Muscle layer of duodenum (tissue), 2 donors: ENCODE measurements around the gene ADAP1.

Experiments used
- H3K27ac ChIP-seq: one replicate; pipeline ENCODE4 v1.7.0; 2013; ENCODE audit warnings: mild to moderate bottlenecking, low read length
- H3K27me3 ChIP-seq: one replicate; pipeline ENCODE4 v1.7.0; 2013; ENCODE audit warnings: low read depth, mild to moderate bottlenecking, control low read depth, low read length
- H3K36me3 ChIP-seq, 2 donors: one replicate each; pipeline ENCODE4 v1.7.0; 2013; ENCODE audit warnings: low read length in 2 of 2, control low read depth in 1 of 2, mild to moderate bottlenecking in 1 of 2; ENCODE audit not compliant: insufficient read depth in 2 of 2, control insufficient read depth in 1 of 2
- H3K4me1 ChIP-seq, 2 donors: one replicate each; pipeline ENCODE4 v1.7.0; 2013; ENCODE audit warnings: low read length in 2 of 2, mild to moderate bottlenecking in 2 of 2, control low read depth in 1 of 2, moderate library complexity in 1 of 2; ENCODE audit not compliant: insufficient read depth in 2 of 2, control insufficient read depth in 1 of 2
- H3K4me3 ChIP-seq, 2 donors: one replicate each; pipeline ENCODE4 v1.7.0; 2013; ENCODE audit warnings: low read length in 2 of 2, low read depth in 1 of 2, mild to moderate bottlenecking in 1 of 2
- H3K9me3 ChIP-seq, 2 donors: one replicate each; pipeline ENCODE4 v1.7.0; 2013; ENCODE audit warnings: low read length in 2 of 2, control low read depth in 1 of 2, mild to moderate bottlenecking in 1 of 2; ENCODE audit not compliant: control insufficient read depth in 1 of 2
- donor health status: healthy.

The ADAP1 gene

DNA sequence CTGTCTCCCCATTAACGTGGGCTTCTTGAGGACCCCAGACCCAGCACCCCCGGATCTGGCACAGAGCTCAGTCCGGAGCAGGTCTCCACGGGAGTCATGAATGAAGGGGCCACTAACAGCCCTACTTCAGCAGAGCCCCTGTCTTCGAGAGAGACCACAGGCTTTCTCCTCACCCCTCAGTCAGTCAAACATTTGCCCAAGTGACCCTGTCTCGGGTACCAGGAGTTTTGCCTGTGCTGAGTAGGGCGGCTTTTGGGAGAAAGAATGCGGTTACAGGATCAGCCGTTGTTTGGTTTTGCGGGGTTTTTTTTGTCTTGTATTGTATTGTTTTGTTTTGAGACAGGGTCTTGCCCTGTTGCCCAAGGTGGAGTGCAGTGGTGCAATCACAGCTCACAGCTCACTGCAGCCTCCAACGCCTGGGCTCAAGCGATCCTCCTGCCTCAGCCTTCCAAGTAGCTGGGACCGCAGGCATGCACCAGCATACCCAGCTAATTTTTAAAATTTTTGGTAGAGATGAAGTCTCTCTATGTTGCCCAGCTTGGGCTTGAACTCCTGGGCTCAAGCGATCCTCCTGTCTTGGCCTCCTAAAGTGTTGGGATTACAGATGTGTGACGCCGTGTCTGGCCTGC lies 16.5 kb downstream of the ADAP1 start:
- H3K27ac ChIP-seq, result no peak overlapping the region
- peaks cover 0 to 4% of the 10 kb centered on the region in 2 donors for H3K9me3 ChIP-seq
- H3K36me3 ChIP-seq, result no peaks in the 10 kb centered on the region
- H3K4me3 ChIP-seq, result no peak overlapping the region
- H3K27me3 ChIP-seq, result no peaks in the 10 kb centered on the region
- H3K4me1 ChIP-seq, result no peaks in the 10 kb centered on the region

DNA sequence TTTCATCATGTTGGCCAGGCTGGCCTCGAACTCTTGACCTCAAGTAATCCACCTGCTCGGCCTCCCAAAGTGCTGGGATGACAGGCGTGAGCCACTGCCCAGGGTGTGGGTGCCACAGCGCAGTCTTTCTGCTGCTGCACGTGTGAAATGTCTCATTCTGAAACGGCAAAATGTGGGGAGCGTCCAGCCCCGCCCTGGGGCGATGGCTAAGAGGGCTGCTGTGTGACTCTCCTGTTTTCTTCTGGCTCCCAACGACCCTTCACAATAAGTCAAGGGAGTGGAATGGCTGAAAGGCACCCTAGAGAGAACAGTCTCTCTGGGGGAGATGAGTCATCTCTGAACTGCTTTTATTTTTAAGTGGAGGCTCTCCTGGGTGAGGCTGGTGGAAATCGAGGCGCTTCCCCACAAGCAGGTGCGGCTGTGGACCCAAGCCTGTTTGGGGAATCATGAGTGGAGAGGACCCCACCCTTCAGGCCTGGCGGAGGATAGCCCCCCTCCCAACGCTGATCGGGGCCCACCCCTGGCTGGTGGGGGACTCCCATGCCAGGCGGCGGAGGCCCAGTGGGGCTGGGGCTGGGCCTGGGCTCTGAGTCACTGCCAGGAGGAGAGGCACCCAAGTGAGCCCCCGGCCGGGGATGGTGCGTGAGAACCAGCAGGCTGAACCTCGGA lies 18.0 kb downstream of the ADAP1 start:
- Histone ChIP-seq H3K4me1 (no peaks in the 10 kb centered on the region), H3K36me3 (no peaks in the 10 kb centered on the region), H3K9me3 (peaks cover 0 to 4% of the 10 kb centered on the region in 2 donors), H3K27me3 (no peaks in the 10 kb centered on the region), H3K4me3 (no peak overlapping the region), H3K27ac (no peak overlapping the region)

DNA sequence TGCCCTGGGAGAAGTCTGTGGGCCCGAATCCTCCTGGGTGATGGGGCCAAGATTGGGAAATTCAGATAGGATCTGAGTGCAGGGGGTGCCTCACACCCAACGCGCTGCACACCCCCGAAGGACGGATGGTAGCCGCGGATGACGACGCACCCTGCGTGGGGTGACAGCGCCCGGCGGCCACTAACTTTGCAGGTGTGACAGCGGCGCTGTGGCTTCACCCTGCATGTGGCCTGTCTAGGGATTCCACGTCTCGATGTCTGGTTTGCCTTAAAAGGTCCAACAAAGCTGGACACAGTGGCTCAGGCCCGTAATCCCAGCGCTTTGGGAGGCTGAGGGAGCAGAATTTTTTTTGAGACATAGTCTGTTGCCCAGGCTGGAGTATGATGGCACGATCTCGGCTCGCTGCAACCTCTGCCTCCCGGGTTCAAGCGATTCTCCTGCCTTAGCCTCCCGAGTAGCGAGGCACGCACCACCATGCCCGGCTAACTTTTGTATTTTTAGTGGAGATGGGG lies 18.6 kb downstream of the ADAP1 start:
- Histone ChIP-seq H3K36me3 (no peaks in the 10 kb centered on the region), H3K4me1 (no peaks in the 10 kb centered on the region), H3K27me3 (no peaks in the 10 kb centered on the region), H3K27ac (no peak overlapping the region), H3K9me3 (peaks cover 0 to 2% of the 10 kb centered on the region in 2 donors), H3K4me3 (no peak overlapping the region)

- Histone ChIP-seq H3K27me3 (no peaks in the 10 kb centered on the region), H3K9me3 (no peaks in the 10 kb centered on the region), H3K27ac (no peak overlapping the region), H3K36me3 (no peaks in the 10 kb centered on the region), H3K4me3 (no peak overlapping the region), H3K4me1 (no peaks in the 10 kb centered on the region)
These were observed 19.2 kb downstream of the ADAP1 start for GRCh38 chr7:935164-935873.

GRCh38 chr7:934469-935163 lies 19.9 kb downstream of the ADAP1 start:
- Histone ChIP-seq H3K36me3 (no peaks in the 10 kb centered on the region), H3K4me1 (no peaks in the 10 kb centered on the region), H3K9me3 (no peaks in the 10 kb centered on the region), H3K4me3 (no peak overlapping the region), H3K27ac (no peak overlapping the region), H3K27me3 (no peaks in the 10 kb centered on the region)

GRCh38 chr7:932651-932975 lies 21.9 kb downstream of the ADAP1 start:
- peaks cover 0 to 7% of the 10 kb centered on the region in 2 donors for H3K4me1 ChIP-seq
- no peaks in the 10 kb centered on the region for H3K36me3 ChIP-seq
- no peak overlapping the region for H3K27ac ChIP-seq
- H3K4me3 ChIP-seq, result no peak overlapping the region
- H3K9me3 ChIP-seq, result no peaks in the 10 kb centered on the region
- no peaks in the 10 kb centered on the region for H3K27me3 ChIP-seq

GRCh38 chr7:931871-932650 lies 22.4 kb downstream of the ADAP1 start:
- Histone ChIP-seq H3K27me3 (no peaks in the 10 kb centered on the region), H3K36me3 (no peaks in the 10 kb centered on the region), H3K4me3 (no peak overlapping the region), H3K4me1 (peaks cover 0 to 11% of the 10 kb centered on the region in 2 donors), H3K27ac (no peak overlapping the region), H3K9me3 (no peaks in the 10 kb centered on the region)

GRCh38 chr7:930975-931758 lies 23.3 kb downstream of the ADAP1 start:
- Histone ChIP-seq H3K4me3 (no peak overlapping the region), H3K27ac (no peak overlapping the region), H3K27me3 (no peaks in the 10 kb centered on the region), H3K4me1 (peaks cover 0 to 18% of the 10 kb centered on the region in 2 donors), H3K9me3 (no peaks in the 10 kb centered on the region), H3K36me3 (no peaks in the 10 kb centered on the region)

DNA sequence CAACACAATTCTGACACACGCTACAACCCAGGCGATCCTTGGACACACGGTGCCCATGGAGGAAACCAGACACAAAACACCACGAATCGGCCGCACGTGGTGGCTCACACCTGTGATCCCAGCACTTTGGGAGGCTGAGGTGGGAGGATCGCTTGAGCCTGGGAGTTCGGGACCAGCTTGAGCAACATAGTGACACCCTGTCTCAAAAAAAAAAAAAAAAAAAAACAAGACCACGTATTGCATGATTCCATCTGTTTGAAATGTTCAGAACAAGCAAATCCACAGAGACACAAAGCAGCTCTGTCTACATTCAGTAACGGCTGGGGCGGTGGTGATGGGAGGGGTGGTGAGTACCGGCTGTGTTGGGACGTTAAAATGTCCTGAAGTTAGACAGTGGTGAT lies 25.2 kb downstream of the ADAP1 start:
- no peaks in the 10 kb centered on the region for H3K36me3 ChIP-seq
- H3K9me3 ChIP-seq, result no peaks in the 10 kb centered on the region
- no peak overlapping the region for H3K27ac ChIP-seq
- H3K4me1 ChIP-seq, result peaks cover 0 to 34% of the 10 kb centered on the region in 2 donors
- H3K27me3 ChIP-seq, result no peaks in the 10 kb centered on the region
- H3K4me3 ChIP-seq, result no peak overlapping the region

- H3K4me3 ChIP-seq, result no peak overlapping the region
- peaks cover 0 to 45% of the 10 kb centered on the region in 2 donors for H3K4me1 ChIP-seq
- H3K9me3 ChIP-seq, result no peaks in the 10 kb centered on the region
- H3K27me3 ChIP-seq, result no peaks in the 10 kb centered on the region
- no peaks in the 10 kb centered on the region for H3K36me3 ChIP-seq
- H3K27ac ChIP-seq, result peak overlapping the region; percentile 85
These were observed 27.3 kb downstream of the ADAP1 start for GRCh38 chr7:927031-927671.
